HK-2 (cell line): ENCODE measurements around the gene MRPL36.

Experiments used
- DNase-seq: peaks from one replicate; pipeline ENCODE4 v3.0.0-alpha.2; 2018; ENCODE audit not compliant: unreplicated experiment

The MRPL36 gene

GRCh38 chr5:1781726-1782384 is 17.8 kb downstream of the MRPL36 start:
- no peak for DNase-seq

DNA sequence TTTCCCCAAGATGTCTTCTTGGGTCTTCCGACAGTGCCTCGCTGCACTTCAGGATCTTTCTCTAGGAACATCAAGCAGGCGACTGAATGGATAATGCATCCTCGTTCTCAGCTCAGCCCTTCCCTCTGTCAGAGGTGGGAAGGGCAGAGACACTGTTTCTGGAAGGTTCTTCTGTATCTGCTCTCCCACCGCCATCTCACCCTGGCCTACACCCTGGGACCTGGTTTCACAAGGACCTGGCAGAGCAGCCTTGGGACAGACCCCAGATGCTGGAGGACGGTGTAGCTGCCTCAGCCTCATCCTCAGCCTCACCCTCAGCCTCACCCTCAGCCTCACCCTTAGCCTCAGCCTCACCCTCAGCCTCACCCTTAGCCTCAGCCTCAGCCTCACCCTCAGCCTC is 18.5 kb downstream of the MRPL36 start:
- no peak for DNase-seq

- DNase-seq = no peak
These were observed 19.1 kb downstream of the MRPL36 start for GRCh38 chr5:1780614-1780930.

GRCh38 chr5:1779782-1780613 is 19.6 kb downstream of the MRPL36 start:
- no peak for DNase-seq

DNA sequence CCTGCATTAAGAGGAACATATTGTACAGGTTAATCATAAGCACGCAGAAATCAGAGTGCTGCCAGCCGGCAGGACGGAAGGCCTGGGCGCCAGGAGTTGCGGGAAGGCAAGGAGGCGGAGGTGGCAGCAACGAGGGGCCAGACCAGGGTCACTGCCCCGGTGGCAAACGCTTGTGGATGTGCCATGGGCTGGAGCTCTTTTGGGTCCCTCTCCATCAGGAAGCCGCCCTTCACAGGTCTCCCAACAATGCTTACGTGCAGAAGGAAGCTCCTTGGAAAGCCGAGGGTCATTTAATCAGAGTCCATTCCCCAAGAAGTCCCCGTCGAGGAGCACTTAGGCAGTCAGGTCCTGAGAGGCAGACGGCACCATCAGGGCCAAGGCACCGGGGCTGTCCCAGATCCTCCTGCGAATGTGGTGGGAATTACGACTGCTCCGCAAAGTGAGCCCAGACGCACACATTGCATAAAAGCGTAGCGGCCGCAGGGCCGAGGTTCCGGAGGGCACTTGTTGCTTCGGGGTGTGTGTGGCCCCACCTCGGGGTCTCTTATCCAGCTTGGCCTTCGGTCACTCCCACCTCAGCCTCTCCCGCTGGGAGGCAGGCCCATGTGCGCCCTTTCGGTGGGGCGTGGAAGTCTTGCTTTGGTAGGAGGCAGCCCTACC is 20.5 kb downstream of the MRPL36 start:
- no peak for DNase-seq

- DNase-seq = no peak
These were observed 21.3 kb downstream of the MRPL36 start for GRCh38 chr5:1778138-1779020.

DNA sequence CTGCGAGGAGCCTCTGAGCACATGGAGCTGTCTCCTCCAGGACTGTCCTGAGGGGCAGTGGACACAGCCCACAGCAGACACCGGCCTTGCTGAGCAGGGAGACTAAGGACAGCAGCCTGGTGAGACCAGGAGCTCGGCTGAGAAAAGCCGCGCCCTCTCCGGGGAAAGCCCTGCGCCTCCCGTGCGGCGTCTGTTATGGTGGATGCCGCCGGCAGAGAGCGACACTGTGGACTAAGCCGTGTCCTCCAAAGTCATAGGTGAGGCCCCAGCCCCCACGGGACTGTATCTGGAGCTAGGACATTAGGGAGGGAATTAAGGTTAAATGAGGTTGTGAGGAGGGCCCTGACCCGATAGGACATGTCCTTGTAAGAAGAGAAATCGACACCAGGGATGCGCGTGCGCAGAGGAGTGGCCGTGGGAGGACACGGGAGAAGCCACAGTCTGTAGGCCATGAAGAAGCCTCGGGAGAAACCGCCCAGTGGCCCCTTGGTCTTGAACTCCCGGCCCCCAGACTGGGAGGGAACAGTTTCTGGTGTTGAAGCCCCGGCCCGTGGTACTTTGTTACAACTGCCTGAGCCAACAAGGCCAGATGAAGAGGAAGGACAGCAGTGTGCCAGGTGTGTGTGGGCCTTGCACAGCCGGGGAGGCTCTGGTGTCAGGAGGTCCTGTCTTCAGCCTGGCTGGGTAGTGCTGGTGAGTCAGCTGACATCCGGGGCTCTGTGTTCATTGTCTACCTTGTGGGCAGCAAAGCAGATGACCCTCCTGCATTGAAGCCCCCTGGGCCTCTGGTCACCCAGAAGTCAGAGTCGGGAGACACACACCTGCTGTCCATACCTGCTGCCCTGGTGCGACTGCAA is 22.1 kb downstream of the MRPL36 start:
- DNase-seq = no peak

GRCh38 chr5:1776831-1777230 is 22.8 kb downstream of the MRPL36 start:
- no peak for DNase-seq

DNA sequence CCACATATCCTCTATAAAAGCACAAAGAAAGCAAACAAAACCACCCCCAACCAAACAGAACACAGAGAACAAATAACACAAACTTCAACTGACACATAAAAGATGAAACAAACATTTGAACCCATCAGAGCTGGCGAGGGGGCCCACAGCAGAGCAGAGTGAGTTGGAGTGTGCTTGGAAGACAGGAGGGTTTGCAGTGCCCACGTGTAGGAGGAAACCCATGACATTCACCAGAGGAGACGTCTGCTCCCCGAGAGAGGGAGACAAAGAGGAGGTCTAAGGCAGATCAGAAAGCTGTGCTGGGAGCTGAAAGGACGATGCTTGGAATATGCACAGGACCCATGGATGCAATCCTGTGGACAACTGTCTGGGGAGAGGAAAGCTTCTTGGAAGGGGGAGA is 27.0 kb downstream of the MRPL36 start:
- no peak for DNase-seq

DNA sequence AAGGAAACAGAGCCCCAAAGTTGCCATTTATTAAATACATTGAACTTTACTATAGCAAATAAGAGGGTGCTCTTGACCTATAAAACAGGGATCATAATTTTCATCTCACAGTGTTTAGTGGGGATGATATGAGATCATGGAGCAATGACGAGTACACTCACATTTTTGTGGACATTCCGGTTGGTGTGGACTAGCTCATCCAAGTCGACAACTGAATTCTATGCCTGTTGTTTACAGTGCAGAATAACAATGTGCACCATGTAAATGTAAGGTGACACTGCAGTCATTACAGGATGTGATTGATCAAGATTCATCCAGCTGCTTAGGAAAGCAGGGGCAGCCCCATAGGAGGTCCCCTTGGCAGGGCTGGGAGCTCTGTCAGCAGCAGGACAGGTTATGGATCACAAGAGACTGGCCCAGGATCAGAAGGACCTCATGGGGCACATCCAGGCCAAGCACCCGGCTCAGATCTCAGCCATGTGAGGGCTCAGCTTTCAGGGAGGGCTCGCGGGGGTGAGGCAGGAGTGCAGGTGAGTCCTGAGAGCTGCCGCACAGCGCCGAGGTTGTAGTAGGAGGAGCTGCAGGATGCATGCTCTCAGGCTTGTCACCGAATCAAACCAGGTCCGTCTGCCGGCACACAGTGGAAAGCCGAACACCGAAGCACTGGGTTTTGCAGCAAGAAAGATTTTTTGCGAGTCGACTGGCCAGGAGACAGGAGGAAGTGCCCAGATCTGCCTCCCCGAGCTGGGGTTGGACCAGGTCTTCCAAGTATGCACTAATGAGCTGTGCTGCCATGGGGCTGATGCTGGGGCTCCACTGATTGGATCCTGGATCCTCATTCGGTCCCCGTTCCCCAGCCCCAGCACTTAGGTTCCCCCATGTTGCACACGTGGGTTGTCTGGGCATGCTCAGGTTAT is 28.2 kb downstream of the MRPL36 start:
- no peak for DNase-seq

- DNase-seq = no peak
These were observed 29.2 kb downstream of the MRPL36 start for GRCh38 chr5:1770443-1770802.

DNA sequence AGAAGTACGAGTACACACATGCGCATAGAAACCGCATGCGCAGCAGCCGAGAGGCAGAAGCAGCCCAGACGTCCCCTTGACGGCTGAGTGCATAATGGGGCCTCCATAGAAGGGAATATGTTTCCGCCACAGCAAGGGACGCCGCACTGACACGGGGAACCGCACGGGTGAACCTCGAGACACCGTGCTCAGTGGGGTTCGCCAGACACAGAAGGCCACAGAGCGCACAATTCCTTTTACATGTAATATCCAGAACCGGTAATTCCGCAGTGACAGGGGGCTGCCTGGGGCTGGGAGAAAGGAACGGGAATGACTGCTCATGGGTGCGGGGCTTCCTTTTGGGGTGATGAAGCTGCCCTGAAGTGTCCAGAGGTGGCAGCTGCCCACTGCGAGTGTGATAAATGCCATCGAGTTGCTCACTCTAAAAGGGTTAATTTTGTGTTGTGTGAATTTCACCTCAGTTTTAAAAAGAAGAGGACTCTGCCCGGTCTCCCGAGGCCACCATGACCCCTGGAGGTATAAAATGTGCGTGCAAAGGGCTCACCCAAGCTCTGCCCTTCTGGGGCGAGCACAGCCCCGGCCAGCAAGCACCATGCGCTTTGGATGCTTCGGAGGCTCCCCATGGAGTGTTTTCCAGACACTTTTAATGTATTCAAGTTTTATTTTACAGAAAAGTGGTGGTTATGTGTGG is 29.7 kb downstream of the MRPL36 start:
- no peak for DNase-seq

DNA sequence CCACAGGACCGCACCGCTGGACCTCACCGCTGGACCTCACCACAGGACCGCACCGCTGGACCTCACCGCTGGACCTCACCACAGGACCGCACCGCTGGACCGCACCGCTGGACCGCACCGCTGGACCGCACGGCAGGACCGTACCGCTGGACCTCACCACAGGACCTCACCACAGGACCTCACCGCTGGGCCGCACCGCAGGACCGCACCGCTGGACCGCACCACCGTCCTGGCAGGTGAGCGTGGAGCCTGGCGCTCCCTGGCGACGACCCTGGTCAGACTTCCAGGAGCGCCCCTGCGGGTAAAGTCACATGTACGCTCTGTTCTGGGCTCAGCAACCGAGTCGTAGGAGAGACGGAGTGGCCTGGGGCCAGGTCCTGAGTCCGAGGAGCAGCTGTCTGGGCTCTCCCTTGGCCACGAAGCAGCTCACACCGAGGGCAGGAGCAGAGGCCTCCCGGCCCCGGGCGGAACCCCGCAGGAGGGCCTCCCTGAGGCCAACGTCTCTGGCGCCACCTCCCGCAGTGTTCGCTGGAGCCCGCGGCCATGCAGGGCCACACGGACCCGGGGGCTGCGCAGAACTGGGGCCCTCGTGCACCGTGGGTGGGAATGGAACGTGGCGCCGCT is 30.5 kb downstream of the MRPL36 start:
- no peak for DNase-seq

- no peak for DNase-seq
These were observed 31.2 kb downstream of the MRPL36 start for GRCh38 chr5:1768283-1769000.

GRCh38 chr5:1767524-1768282 is 31.9 kb downstream of the MRPL36 start:
- DNase-seq = no peak

DNA sequence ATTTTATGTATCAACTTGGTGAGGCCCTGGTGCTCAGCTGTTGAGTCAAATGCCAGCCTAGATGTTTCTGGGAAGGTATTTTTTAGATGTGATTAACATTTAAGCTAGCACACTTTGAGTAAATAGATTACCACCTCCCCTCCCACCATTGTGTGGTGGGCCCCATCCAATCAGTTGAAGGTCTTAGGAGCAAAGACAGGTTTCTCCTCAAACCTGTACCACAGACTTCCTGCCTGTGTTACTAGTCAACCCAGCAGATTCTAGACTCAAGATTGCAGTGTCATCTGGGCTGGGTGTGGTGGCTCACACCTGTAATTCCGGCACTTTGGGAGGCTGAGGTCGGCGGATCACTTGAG is 33.8 kb downstream of the MRPL36 start:
- DNase-seq = no peak

DNA sequence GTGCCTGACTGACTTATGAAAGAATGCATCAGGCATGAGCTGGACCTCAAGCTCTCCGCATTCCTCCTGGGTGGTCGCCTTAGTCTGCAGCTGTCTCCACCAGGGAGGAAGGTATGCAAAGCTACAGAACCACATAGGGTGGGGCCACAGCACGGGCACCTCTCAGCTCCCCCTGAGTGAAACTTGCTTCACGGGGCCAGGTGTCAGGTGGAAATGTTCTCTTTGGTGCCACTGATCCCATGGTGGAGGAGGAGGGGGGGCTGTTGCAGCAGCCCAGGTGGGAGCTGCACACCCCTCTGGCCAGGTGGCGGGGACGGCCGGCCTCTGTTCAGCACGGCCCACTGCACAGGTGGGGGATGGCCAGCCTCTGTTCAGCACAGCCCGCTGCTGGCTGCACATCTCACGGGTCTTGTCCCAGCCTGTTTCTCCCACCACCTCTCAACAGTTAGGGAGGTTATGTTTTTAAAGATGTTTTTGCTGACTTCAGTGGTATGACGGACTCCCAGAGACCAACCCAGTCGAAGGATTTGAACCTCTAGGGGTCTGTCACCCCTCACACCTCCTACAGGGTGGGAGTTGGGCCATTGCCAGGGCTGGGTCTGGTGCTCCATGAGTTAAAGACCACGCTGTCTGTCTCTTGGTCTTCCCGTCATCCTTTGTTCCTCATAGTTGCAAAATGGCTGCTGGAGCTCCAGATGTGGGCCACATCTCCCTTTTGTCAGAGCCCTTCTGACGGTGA is 34.3 kb downstream of the MRPL36 start:
- no peak for DNase-seq
